ENCODE data around the gene PWP2.
"Not testable (repeated sequence)": the region's sequence is repeated elsewhere in the genome, so short reads cannot be mapped to it uniquely, and the experiment has no call there.

The PWP2 gene

DNA sequence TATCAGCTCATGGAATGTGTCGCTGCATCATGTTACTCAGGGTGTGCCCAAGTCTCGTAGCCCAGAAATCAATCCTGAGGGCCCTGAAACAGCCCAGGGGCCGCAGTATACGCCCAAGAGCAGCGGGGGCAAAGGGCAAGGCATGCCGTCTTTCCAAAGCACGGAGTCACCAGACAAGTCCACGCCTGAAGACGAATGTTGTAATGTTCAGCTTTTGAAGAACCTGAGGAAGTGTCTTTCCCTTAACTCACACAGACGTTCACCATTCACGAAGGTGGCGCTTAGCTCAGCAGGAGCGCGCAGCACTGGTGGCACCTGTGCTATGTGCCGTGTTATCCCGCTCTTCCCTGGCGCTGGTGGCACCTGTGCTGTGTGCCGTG is 18.8 kb upstream of the PWP2 start:
- TF ChIP-seq, protein P1, sequence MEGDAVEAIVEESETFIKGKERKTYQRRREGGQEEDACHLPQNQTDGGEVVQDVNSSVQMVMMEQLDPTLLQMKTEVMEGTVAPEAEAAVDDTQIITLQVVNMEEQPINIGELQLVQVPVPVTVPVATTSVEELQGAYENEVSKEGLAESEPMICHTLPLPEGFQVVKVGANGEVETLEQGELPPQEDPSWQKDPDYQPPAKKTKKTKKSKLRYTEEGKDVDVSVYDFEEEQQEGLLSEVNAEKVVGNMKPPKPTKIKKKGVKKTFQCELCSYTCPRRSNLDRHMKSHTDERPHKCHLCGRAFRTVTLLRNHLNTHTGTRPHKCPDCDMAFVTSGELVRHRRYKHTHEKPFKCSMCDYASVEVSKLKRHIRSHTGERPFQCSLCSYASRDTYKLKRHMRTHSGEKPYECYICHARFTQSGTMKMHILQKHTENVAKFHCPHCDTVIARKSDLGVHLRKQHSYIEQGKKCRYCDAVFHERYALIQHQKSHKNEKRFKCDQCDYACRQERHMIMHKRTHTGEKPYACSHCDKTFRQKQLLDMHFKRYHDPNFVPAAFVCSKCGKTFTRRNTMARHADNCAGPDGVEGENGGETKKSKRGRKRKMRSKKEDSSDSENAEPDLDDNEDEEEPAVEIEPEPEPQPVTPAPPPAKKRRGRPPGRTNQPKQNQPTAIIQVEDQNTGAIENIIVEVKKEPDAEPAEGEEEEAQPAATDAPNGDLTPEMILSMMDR (IDR thresholded peaks at IDR 0.05; ENCODE audit: insufficient read depth, missing control alignments) = no peak
- FAIRE-seq (no peak), DNase-seq (ENCODE audit: insufficient read length, low spot score) (no peak)

DNA sequence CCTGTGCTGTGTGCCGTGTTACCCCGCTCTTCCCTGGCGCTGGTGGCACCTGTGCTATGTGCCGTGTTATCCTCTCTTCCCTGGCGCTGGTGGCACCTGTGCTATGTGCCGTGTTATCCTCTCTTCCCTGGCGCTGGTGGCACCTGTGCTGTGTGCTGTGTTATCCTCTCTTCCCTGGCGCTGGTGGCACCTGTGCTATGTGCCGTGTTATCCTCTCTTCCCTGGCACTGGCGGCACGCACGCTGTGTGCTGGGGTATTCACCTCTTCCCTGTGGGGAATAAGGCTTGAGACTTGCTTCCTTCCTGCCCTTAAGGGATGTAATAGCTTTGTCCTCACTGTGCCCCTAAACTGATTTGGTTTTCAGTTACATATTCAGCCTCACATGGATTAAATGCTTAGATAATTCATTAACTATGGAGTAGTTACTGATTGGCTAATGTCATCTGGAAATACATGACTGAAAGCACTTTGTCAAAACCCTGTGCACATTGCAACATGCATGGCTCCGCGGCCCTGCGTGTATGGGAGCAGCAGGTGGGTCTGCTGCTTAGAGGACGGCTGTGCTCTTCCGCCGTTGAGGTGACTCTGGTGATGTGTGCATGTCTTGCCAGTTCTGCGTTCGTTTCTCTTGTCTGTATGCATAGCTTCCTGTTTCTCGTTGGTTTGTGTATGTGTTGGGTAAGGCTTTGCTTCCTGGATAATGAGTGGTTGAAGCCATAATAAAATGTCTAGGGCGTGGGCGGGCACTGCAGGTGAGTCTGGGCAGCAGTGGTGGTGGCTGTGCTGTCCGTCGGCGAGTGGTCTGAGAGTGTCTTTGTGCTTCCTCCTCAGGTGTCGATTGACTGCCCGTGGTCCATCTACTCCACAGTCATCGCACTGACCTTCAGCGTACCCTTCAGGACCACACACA is 17.9 kb upstream of the PWP2 start:
- FAIRE-seq (no peak), DNase-seq (ENCODE audit: insufficient read length, low spot score) (no peak)
- TF ChIP-seq, protein P1 (IDR thresholded peaks at IDR 0.05; ENCODE audit: insufficient read depth, missing control alignments) = no peak

DNA sequence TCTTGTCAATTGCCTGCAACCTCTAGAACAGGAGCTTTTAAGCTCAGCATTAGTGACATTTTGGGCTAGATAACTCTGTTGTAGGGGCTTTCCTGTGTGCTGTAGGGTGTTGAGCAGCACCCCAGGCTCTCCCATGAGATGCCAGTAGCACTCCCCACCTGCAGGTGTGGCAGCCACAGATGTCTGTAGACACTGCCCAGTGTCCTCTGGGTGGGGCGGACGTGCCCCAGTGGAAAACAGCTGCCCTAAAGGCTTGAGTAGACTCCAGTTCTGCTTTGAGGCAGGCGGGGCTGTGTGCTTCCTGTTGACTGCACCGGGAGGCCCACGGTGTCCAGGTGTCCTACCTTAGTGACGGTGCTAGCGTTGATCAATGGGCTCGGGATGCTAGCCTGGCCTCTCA is 16.9 kb upstream of the PWP2 start:
- DNase-seq (ENCODE audit: insufficient read length, low spot score) (no peak), FAIRE-seq (no peak)
- TF ChIP-seq, protein P1 (IDR thresholded peaks at IDR 0.05; ENCODE audit: insufficient read depth, missing control alignments) = no peak

DNA sequence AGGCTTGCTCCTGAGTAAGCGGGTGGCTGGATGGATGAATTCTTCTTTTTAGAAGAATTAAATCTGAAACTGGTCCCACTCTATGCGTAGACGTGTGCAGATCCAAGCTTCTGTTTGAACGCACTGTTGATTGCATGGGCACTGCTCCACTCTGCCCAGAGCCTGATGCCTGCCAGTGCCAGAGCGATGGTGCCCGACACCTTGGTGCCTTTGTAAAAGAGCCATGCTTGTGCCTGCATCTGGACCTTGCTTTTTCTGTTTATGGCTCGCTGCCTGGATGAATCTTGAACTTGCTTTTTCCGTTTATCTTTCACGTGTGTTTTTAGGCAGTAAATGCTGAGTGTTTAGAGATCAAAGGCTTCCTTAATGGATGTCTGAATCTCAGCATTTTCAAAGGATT is 15.0 kb upstream of the PWP2 start:
- DNase-seq (ENCODE audit: insufficient read length, low spot score) (no peak), FAIRE-seq (no peak)
- TF ChIP-seq, protein P1 (IDR thresholded peaks at IDR 0.05; ENCODE audit: insufficient read depth, missing control alignments) = no peak

DNA sequence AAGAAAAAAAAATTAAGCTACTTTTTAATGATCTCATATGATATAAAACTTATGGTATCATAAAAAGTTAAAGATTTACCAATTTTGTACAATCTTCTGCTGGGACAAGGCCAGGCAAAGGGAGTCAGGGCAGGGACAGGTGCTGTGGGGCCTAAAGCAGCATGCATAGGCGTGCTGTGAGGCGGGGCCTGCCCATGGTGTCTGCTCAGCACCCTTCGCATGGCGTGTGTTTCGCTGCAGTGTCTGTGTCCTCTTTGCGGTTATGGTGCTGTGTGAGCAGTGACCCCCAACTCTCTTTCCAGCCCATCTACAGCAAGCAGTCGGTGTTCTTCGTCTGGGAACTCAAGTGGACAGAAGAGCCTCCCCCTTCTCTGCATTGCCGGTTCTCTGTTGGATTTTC is 13.4 kb upstream of the PWP2 start:
- TF ChIP-seq, protein P1 (IDR thresholded peaks at IDR 0.05; ENCODE audit: insufficient read depth, missing control alignments) = no peak
- no peak for DNase-seq (ENCODE audit: insufficient read length, low spot score)
- no peak for FAIRE-seq

DNA sequence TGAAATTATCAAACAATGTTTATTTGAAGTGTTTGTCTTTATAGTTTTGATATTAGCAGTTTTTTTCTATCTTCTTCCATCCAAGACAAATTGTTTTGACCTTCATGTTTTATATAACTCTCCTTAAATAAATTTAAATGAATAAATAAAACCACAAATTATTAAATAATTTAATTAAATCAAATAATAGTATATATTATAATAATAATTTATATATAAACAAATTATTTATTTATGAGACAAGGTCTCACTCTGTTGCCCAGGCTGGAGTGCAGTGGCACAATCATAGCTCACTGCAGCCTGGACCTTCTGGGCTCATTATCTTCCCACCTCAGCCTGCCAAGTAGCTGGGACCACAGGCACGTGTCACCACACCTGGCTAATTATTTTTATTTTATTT is 12.4 kb upstream of the PWP2 start:
- TF ChIP-seq, protein P1 (IDR thresholded peaks at IDR 0.05; ENCODE audit: insufficient read depth, missing control alignments) = no peak
- FAIRE-seq = no peak
- no peak for DNase-seq (ENCODE audit: insufficient read length, low spot score)

DNA sequence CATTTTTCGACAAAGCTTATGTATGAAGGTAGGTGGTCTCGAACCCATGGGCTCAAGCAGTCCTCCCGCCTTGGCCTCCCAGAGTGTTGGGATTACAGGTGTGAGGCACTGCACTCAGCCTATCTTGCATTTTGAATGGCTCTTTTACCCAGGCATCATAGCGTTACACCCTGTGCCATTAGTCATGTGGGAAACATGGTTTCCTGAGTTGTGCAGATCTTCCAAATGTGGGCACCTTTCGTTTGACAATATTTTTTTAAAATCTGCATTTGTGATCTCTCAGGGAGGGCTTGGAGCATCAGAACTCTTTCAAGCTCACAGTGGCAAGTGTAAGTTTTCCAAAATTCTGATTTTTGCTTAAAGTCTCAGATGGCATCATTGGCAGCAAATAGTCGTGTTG is 8.7 kb upstream of the PWP2 start:
- FAIRE-seq; DNase-seq (ENCODE audit: insufficient read length, low spot score): not testable (repeated sequence)

DNA sequence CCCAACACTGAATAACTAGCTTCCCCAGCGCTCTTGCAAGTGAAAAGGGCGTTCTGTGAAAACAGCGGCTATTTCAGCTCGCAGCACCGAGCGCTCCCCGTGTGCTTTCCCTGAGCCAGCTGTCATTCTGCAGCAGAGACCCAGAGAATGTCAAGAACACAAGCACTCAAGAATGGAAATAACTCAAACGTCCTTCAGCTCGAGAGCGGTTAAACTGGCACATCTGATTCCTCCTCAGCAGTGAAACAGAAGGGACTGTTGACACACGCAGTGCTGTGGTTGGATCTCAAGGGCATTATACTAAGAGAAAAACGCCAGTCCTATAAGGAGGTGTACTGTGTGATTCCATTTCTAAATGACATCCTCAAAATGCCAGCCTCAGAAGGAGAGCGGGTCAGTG is 8.2 kb upstream of the PWP2 start:
- not testable (repeated sequence) for FAIRE-seq; DNase-seq (ENCODE audit: insufficient read length, low spot score)

DNA sequence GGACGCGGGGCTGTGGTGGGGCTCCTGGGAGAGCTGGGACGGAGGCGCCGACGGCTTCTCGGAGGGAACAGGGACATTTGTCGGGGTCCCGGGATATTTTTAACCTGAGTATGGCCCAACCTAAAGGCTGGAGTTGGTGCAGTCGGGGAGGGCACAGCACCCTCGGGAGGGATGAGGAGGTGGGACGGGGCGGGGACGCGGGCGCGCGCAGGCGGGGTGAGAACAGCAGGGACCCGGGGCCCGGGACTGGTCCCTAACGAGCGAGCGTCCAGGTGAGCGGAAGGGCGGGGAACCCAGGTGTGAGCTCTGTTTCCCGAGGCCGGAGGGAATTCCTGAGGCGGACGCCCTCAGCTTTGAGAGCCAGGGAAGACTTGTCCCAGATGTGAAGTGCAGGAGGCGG is 390 bp downstream of the PWP2 start:
- not testable (repeated sequence) for DNase-seq (ENCODE audit: insufficient read length, low spot score); FAIRE-seq

DNA sequence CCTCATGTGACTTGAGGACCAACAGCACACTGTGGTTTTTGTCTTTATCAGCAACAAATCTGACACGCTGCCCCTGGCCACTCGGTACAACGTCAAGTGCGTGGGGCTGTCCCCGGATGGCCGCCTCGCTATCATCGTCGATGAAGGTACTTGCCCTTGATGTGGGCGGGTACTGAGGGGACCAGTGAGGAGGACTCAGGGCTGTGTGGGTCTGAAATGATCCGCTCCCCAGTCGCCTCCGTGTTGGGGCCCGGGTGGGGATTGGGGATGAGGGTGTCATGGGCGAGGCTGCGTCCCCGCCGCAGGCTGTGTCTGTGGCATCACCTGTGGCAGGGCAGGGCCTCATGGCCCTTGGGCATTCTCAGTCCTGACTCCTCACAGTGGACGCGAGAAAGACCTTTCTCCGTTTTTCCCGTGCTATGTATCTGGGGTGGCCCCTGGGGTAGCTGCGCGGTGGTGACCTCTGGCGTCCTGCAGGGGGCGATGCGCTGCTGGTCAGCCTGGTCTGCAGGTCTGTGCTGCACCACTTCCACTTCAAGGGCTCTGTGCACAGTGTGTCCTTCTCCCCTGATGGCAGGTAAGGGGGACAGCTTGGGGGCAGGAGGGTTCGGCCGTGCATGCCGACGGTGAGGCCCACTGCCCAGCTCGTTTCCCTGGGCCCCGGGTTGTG is 6.6 kb downstream of the PWP2 start:
- FAIRE-seq = not testable (repeated sequence)

DNA sequence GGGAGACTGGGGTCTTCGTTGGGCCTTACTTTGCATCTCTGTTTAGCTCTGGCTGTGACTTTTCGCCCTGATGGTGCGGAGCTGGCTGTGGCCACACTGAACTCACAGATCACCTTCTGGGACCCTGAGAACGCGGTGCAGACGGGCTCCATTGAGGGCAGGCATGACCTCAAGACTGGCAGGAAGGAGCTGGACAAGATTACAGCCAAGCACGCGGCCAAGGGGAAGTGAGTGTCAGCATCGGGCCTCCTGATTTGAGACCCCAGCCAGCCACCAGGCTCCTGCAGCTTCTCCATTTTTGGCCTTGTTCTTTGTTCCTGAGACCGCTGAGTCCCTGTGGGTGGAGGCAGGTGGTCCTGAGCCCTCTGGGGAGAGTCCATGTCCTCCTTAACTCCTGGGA is 14.9 kb downstream of the PWP2 start:
- not testable (repeated sequence) for FAIRE-seq; DNase-seq (ENCODE audit: insufficient read length, low spot score)

More for the DNA sequence above, 6.6 kb downstream of the PWP2 start:
- not testable (repeated sequence) for DNase-seq (ENCODE audit: insufficient read length, low spot score)

DNA sequence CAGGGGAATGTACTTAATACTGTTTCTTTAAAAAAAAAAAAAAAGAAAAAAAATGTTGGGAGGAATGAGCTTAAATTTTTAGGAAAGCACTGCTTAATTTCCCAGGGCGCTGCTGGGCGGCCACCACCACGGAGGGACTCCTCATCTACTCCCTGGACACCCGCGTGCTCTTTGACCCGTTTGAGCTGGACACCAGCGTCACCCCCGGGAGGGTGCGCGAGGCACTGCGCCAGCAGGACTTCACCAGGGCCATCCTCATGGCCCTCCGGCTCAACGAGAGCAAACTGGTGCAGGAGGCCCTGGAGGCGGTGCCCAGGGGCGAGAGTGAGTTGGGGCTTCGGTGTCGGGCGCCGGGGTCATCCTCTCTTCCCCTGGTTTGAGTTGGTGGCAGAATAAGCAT is 20.6 kb downstream of the PWP2 start:
- not testable (repeated sequence) for FAIRE-seq; DNase-seq (ENCODE audit: insufficient read length, low spot score)

Measured in D721Med (cell line).